HEK293T (cell line): ENCODE data around the gene MBD2.

Experiments used
- BHLHE40 ChIP-seq: fragments of 450-650 bp; IDR thresholded peaks from 2 replicates; pipeline ENCODE4 v1.6.1; 2016; ENCODE audit warnings: mild to moderate bottlenecking, moderate library complexity, borderline replicate concordance
- CTBP1 ChIP-seq: fragments of 450-650 bp; IDR thresholded peaks from 2 replicates; pipeline ENCODE4 v1.6.1; 2016; ENCODE audit warnings: borderline replicate concordance
- ELF4 ChIP-seq: fragments of 450-650 bp; IDR thresholded peaks from 2 replicates; pipeline ENCODE4 v1.6.1; 2017; ENCODE audit warnings: antibody characterized with exemption
- FOXA1 ChIP-seq: fragments of 450-650 bp; IDR thresholded peaks from 2 replicates; pipeline ENCODE4 v1.6.1; 2016; ENCODE audit warnings: mild to moderate bottlenecking
- FOXM1 ChIP-seq: fragments of 450-650 bp; IDR thresholded peaks from 2 replicates; pipeline ENCODE4 v1.6.1; 2017; ENCODE audit warnings: mild to moderate bottlenecking, borderline replicate concordance
- HDGF ChIP-seq: fragments of 450-650 bp; IDR thresholded peaks from 2 replicates; pipeline ENCODE4 v1.6.1; 2017; ENCODE audit warnings: antibody characterized with exemption, borderline replicate concordance
- LEF1 ChIP-seq: fragments of 450-650 bp; IDR thresholded peaks from 2 replicates; pipeline ENCODE4 v1.6.1; 2017; ENCODE audit warnings: mild to moderate bottlenecking, borderline replicate concordance
- NFRKB ChIP-seq: fragments of 450-650 bp; IDR thresholded peaks from 2 replicates; pipeline ENCODE4 v1.6.1; 2016; ENCODE audit warnings: mild to moderate bottlenecking, moderate library complexity
- PKNOX1 ChIP-seq: fragments of 450-650 bp; IDR thresholded peaks from 2 replicates; pipeline ENCODE4 v1.6.1; 2016
- SP1 ChIP-seq: fragments of 450-650 bp; IDR thresholded peaks from 2 replicates; pipeline ENCODE4 v1.6.1; 2017
- SUZ12 ChIP-seq: fragments of 450-650 bp; IDR thresholded peaks from 2 replicates; pipeline ENCODE4 v1.6.1; 2016; ENCODE audit warnings: mild to moderate bottlenecking
- TARDBP ChIP-seq: fragments of 450-650 bp; IDR thresholded peaks from 2 replicates; pipeline ENCODE4 v1.6.1; 2016
- ZNF384 ChIP-seq: fragments of 450-650 bp; IDR thresholded peaks from 2 replicates; pipeline ENCODE4 v1.6.1; 2016

- no peak for TF ChIP-seq BHLHE40
- TF ChIP-seq CTBP1: no peak
- TF ChIP-seq NFRKB: no peak
- TF ChIP-seq FOXM1: no peak
- TF ChIP-seq FOXA1: no peak
- TF ChIP-seq SP1: no peak
- no peak for TF ChIP-seq ZNF384
- no peak for TF ChIP-seq PKNOX1
- no peak for TF ChIP-seq TARDBP
- TF ChIP-seq LEF1: no peak
- no peak for TF ChIP-seq SUZ12
- TF ChIP-seq HDGF: no peak
- TF ChIP-seq ELF4: no peak
These were observed 29.8 kb upstream of the MBD2 start for GRCh38 chr18:54254265-54254758.
